Measurements from ENCODE around the gene UVRAG.

GRCh38 chr11:75831915-75832502 lies 17.0 kb downstream of the UVRAG start:
- TF ChIP-seq MAX (IDR thresholded peaks at IDR 0.05) (no peak), ZBTB7A (IDR thresholded peaks at IDR 0.05; ENCODE audit: low read depth) (no peak), CEBPB (IDR thresholded peaks at IDR 0.05) (no peak), EP300 (IDR thresholded peaks at IDR 0.05; ENCODE audit: borderline replicate concordance) (no peak), RAD21 (IDR thresholded peaks at IDR 0.05; ENCODE audit: low read depth) (no peak), TCF12 (IDR thresholded peaks at IDR 0.05; ENCODE audit: low read depth) (no peak), NFIC (IDR thresholded peaks at IDR 0.05) (no peak), FOXM1 (IDR thresholded peaks at IDR 0.05; ENCODE audit: borderline replicate concordance, low read depth) (no peak), EGR1 (IDR thresholded peaks at IDR 0.05) (no peak), REST (IDR thresholded peaks at IDR 0.05; ENCODE audit: low read depth) (no peak), YY1 (IDR thresholded peaks at IDR 0.05; ENCODE audit: low read depth) (no peak), TAF1 (IDR thresholded peaks at IDR 0.05; ENCODE audit: low read depth) (no peak), CREB1 (IDR thresholded peaks at IDR 0.05; ENCODE audit: low read depth) (no peak)
- TF ChIP-seq, protein P1, sequence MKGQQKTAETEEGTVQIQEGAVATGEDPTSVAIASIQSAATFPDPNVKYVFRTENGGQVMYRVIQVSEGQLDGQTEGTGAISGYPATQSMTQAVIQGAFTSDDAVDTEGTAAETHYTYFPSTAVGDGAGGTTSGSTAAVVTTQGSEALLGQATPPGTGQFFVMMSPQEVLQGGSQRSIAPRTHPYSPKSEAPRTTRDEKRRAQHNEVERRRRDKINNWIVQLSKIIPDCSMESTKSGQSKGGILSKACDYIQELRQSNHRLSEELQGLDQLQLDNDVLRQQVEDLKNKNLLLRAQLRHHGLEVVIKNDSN (IDR thresholded peaks at IDR 0.05), result no peak

Measured in Ishikawa (cell line).